HG03196 (cell line): ENCODE measurements around the gene FBXL16.

ENCODE experiments used
- ATAC-seq: cut with Tn5 transposase; IDR thresholded peaks from one replicate; pipeline ENCODE4 v1.9.1; 2021; ENCODE audit not compliant: unreplicated experiment

FBXL16 gene

DNA sequence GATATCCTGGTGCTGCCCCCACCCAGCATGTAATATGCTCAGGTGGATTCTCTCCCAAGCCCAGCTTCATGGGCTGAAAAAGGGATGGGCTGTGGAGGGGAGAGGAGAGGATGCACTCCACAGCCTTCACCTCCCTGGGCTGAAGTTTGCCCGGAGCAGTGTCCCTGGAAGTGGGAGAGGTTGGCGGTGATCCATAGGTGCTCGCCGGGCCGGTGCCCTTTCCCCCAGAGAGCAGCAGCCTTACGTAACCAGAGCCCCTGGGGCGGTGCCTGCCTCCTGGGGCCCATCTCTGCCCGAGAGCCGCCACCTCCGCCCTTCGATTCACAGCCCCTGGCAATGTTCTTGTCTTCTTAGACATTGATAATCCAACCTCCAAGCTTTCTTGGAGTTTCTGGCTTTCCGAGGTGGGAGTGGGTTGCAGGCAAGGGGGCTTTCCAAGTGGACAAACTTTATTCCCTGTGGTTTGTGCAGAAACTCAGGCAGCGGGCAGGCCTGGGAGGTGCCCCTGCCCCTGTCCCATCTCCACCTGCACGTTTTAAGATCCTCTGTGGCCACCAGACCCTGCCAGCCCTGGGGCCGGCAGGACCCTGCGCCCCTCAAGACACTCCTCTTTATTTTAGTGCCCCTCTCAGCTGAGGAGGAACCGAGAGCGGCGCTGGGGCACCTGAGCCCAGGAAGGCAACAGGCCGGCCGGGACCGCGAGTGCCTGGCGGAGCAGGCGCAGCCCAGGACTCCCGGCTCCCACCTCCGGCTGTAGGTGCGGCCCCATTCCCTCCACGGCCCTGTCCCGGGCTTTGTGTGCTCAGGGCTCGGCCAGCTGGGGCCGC lies 59.5 kb downstream of the FBXL16 start:
- ATAC-seq, result no peak

DNA sequence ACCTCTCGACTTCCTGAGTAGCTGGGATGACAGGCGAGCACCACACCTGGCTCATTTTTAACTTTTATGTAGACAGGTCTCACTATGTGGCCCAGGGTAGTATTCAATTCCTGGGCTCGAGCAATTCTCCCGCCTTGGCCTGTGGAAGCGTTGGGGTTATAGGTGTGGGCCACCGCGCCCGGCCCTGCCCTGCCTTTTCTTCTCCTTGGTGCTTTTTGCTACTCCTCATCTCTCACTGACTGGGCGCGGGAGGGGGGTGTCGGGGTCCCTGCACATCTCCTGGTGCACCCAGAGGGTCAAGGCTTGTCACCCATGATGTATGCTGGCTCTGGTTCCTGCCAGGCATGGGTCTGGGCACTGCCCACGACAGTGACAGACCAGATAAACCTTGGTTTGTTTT lies 61.0 kb downstream of the FBXL16 start:
- ATAC-seq, result no peak

DNA sequence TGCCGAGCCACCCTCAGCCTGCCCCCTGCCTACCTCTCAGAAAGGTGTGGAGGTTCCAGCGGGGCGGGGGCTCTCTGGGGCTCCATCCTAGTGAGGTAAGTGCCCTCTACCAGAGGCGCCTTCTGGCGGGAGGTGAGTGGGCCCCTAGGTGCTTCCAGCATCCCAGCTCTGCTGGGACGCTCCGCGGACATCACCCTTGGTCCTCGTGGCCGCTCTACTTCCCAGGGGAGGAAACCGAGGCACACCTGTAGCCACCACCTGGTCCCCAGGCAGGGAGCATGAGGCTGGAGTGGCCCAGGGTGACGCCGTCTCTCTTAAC lies 62.6 kb downstream of the FBXL16 start:
- no peak for ATAC-seq
